ENCODE results near the gene METAP1D. TPM values are rescaled to one million over a fixed set of nuclear protein-coding genes. Genes with fewer than 3 reads are reported as not detected.

The METAP1D gene
- polyA plus RNA-seq, 2 of the 4 experiments (the other 2 are of a cell fraction): 7.3 to 13.3 TPM

DNA sequence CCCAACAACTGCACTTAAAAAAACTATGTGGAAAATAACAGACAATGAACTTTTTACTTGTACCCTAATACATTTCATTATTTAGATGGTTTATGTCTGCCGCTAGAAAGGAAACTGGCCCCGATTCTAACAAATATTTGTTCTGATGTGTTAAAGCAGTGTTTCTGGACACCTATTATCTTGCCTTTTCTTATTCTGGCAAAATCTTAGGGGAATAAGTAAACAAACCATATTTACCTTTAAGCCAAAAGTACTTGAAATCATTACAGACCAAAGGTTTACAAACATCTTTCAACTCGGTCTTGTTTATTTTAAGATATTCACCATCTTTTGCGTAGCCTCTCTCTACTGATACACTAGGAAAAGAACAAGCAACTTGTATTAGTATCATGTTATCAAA is 73.8 kb downstream of the METAP1D start:
- Histone ChIP-seq H3K27ac (no peak overlapping the region), H3K4me1 (no peaks in the 10 kb centered on the region), H3K9me3 (no peaks in the 10 kb centered on the region), H3K4me2 (no peak overlapping the region), H3K4me3 (no peak overlapping the region)
- DNase-seq (ENCODE audit: low read depth in 1 of 2, low spot score in 1 of 2) (no peak), ATAC-seq (no peak), FAIRE-seq (no peak)
- TF ChIP-seq, protein P1, sequence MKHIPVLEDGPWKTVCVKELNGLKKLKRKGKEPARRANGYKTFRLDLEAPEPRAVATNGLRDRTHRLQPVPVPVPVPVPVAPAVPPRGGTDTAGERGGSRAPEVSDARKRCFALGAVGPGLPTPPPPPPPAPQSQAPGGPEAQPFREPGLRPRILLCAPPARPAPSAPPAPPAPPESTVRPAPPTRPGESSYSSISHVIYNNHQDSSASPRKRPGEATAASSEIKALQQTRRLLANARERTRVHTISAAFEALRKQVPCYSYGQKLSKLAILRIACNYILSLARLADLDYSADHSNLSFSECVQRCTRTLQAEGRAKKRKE (CRISPR knock-in tag; IDR thresholded peaks at IDR 0.05; ENCODE audit: low read depth): no peak
- TF ChIP-seq KDM5A (IDR thresholded peaks at IDR 0.05) (no peak), ZC3H11A (IDR thresholded peaks at IDR 0.05) (no peak), FOSB (CRISPR knock-in tag; IDR thresholded peaks at IDR 0.05) (no peak), POLR2A (IDR thresholded peaks at IDR 0.05; ENCODE audit: low read length) (no peak), GATA3 (IDR thresholded peaks at IDR 0.05; ENCODE audit: borderline replicate concordance) (no peak), SMC3 (IDR thresholded peaks at IDR 0.05) (no peak), JUNB (IDR thresholded peaks at IDR 0.05) (no peak), NFE2L2 (conservative IDR thresholded peaks at IDR 0.05; ENCODE audit: low read length) (no peak), HOXB13 (CRISPR knock-in tag; IDR thresholded peaks at IDR 0.05; ENCODE audit: low read depth) (no peak)
- TF ChIP-seq, protein P2, sequence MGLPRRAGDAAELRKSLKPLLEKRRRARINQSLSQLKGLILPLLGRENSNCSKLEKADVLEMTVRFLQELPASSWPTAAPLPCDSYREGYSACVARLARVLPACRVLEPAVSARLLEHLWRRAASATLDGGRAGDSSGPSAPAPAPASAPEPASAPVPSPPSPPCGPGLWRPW (IDR thresholded peaks at IDR 0.05): no peak
- TF ChIP-seq, protein P3, sequence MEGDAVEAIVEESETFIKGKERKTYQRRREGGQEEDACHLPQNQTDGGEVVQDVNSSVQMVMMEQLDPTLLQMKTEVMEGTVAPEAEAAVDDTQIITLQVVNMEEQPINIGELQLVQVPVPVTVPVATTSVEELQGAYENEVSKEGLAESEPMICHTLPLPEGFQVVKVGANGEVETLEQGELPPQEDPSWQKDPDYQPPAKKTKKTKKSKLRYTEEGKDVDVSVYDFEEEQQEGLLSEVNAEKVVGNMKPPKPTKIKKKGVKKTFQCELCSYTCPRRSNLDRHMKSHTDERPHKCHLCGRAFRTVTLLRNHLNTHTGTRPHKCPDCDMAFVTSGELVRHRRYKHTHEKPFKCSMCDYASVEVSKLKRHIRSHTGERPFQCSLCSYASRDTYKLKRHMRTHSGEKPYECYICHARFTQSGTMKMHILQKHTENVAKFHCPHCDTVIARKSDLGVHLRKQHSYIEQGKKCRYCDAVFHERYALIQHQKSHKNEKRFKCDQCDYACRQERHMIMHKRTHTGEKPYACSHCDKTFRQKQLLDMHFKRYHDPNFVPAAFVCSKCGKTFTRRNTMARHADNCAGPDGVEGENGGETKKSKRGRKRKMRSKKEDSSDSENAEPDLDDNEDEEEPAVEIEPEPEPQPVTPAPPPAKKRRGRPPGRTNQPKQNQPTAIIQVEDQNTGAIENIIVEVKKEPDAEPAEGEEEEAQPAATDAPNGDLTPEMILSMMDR (IDR thresholded peaks at IDR 0.05): no peak
- TF ChIP-seq, protein P4, sequence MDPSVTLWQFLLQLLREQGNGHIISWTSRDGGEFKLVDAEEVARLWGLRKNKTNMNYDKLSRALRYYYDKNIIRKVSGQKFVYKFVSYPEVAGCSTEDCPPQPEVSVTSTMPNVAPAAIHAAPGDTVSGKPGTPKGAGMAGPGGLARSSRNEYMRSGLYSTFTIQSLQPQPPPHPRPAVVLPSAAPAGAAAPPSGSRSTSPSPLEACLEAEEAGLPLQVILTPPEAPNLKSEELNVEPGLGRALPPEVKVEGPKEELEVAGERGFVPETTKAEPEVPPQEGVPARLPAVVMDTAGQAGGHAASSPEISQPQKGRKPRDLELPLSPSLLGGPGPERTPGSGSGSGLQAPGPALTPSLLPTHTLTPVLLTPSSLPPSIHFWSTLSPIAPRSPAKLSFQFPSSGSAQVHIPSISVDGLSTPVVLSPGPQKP (IDR thresholded peaks at IDR 0.05; ENCODE audit: low read depth, low read length): no peak
- TF ChIP-seq, protein P5, sequence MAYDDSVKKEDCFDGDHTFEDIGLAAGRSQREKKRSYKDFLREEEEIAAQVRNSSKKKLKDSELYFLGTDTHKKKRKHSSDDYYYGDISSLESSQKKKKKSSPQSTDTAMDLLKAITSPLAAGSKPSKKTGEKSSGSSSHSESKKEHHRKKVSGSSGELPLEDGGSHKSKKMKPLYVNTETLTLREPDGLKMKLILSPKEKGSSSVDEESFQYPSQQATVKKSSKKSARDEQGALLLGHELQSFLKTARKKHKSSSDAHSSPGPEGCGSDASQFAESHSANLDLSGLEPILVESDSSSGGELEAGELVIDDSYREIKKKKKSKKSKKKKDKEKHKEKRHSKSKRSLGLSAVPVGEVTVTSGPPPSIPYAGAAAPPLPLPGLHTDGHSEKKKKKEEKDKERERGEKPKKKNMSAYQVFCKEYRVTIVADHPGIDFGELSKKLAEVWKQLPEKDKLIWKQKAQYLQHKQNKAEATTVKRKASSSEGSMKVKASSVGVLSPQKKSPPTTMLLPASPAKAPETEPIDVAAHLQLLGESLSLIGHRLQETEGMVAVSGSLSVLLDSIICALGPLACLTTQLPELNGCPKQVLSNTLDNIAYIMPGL (CRISPR knock-in tag; IDR thresholded peaks at IDR 0.05; ENCODE audit: borderline replicate concordance): no peak
- ChIA-PET CTCF (interaction anchor here (0.6 kb wide), 1 partner anchor 279 kb away, joined by 3 read pairs; no protein-coding TSS in a partner anchor), POLR2A (interaction anchor here (1.2 kb wide), 1 partner anchor 11 kb away, joined by 4 read pairs; no protein-coding TSS in a partner anchor)
- WGBS (ENCODE audit: missing lambda C conversion rate): 75% methylated on average over 4 of the region's 4 CpGs

DNA sequence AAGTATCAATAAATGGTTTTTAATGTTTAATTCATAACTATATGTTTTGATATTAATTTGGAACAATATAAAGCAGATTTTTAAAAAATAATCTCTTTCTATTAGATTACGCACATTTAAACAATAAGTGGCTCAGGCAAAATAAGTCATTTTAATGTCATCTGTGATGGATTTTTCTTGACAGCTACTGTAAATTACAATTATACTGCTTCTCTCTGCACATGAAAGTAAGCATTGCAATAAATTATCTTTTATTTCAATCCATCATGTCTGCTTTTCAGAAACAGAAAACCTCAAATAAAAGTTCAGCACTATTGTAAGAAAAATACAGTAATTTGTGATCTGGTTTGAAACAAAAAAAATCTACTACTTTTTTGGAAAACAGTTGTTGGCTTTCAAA is 74.5 kb downstream of the METAP1D start:
- FAIRE-seq: no peak

More for the DNA sequence above, 74.5 kb downstream of the METAP1D start:
- Histone ChIP-seq H3K4me1 (no peaks in the 10 kb centered on the region), H3K27ac (no peak overlapping the region), H3K9me3 (no peaks in the 10 kb centered on the region), H3K4me2 (no peak overlapping the region), H3K4me3 (no peak overlapping the region)
- TF ChIP-seq RFX5 (IDR thresholded peaks at IDR 0.05) (no peak), RCOR1 (IDR thresholded peaks at IDR 0.05; ENCODE audit: low read depth, low read length) (no peak), TP53 (CRISPR knock-in tag; IDR thresholded peaks at IDR 0.05) (no peak), PHF8 (IDR thresholded peaks at IDR 0.05; ENCODE audit: borderline replicate concordance, low read depth) (no peak), FOSB (CRISPR knock-in tag; IDR thresholded peaks at IDR 0.05) (no peak), HEYL (CRISPR knock-in tag; IDR thresholded peaks at IDR 0.05) (no peak), ESRRA (IDR thresholded peaks at IDR 0.05; ENCODE audit: borderline replicate concordance, low read length) (no peak), MAZ (IDR thresholded peaks at IDR 0.05; ENCODE audit: borderline replicate concordance, low read depth, low read length) (no peak)
- TF ChIP-seq, protein P6, sequence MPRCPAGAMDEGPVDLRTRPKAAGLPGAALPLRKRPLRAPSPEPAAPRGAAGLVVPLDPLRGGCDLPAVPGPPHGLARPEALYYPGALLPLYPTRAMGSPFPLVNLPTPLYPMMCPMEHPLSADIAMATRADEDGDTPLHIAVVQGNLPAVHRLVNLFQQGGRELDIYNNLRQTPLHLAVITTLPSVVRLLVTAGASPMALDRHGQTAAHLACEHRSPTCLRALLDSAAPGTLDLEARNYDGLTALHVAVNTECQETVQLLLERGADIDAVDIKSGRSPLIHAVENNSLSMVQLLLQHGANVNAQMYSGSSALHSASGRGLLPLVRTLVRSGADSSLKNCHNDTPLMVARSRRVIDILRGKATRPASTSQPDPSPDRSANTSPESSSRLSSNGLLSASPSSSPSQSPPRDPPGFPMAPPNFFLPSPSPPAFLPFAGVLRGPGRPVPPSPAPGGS (IDR thresholded peaks at IDR 0.05): no peak
- TF ChIP-seq, protein P4 (IDR thresholded peaks at IDR 0.05; ENCODE audit: low read depth, low read length): no peak
- POLR2A ChIA-PET: no interaction called here
- no peak for DNase-seq (ENCODE audit: low read depth in 1 of 2, low spot score in 1 of 2)
- WGBS (ENCODE audit: missing lambda C conversion rate): 94% methylated on average over 1 of the region's 1 CpG
- CTCF ChIA-PET: no interaction called here
- no peak for ATAC-seq
